GM12874 (cell line): ENCODE measurements around the gene FCAMR.

Experiments
- CTCF ChIP-seq: IDR thresholded peaks from 2 replicates; pipeline ENCODE4 v1.5.1; 2011; ENCODE audit warnings: low read depth, mild to moderate bottlenecking, control low read depth, low read length, moderate library complexity; ENCODE audit not compliant: insufficient read depth

The FCAMR gene

GRCh38 chr1:206911064-206911663, 59.1 kb downstream of the FCAMR start:
- peak; percentile 51; the same call in 1 of the 2 replicates for TF ChIP-seq CTCF

GRCh38 chr1:206909883-206910318, 60.4 kb downstream of the FCAMR start:
- TF ChIP-seq CTCF: no peak

- TF ChIP-seq CTCF: no peak
Measured at GRCh38 chr1:206909161-206909882, 60.9 kb downstream of the FCAMR start.

- no peak for TF ChIP-seq CTCF
Measured at GRCh38 chr1:206908038-206908437, 62.2 kb downstream of the FCAMR start.
